Neural crest cell (in vitro differentiated cells): Measurements from ENCODE around the gene HIRA. TPM values are rescaled to one million over a fixed set of nuclear protein-coding genes. Genes with fewer than 3 reads are reported as not detected.

Experiments used
- DNase-seq: peaks from one replicate; pipeline ENCODE4 v3.0.0; 2021; ENCODE audit warnings: low read depth, mixed read lengths, low spot score
- H3K27ac Mint-ChIP-seq: one replicate; pipeline ENCODE4 v1.8.0; 2021; ENCODE audit warnings: mild to moderate bottlenecking, mixed read lengths; ENCODE audit not compliant: unreplicated experiment
- H3K27me3 Mint-ChIP-seq: 2 replicates; pipeline ENCODE4 v1.8.0; 2021; ENCODE audit warnings: low read depth, mild to moderate bottlenecking, mixed read lengths
- H3K36me3 Mint-ChIP-seq: 2 replicates; pipeline ENCODE4 v1.8.0; 2021; ENCODE audit warnings: low read depth, mild to moderate bottlenecking, mixed read lengths
- H3K4me1 Mint-ChIP-seq: 2 replicates; pipeline ENCODE4 v1.8.0; 2021; ENCODE audit warnings: mixed read lengths
- H3K4me3 Mint-ChIP-seq: one replicate; pipeline ENCODE4 v1.8.0; 2021; ENCODE audit warnings: mild to moderate bottlenecking, mixed read lengths
- H3K9me3 Mint-ChIP-seq: 2 replicates; pipeline ENCODE4 v1.8.0; 2021; ENCODE audit warnings: mixed read lengths
- total RNA-seq: library from RNA; stranded (reverse); gene quantifications from 2 replicates; pipeline ENCODE4 v1.2.1, GENCODE V29; 2021
- TF ChIP-seq, protein P1 (sequence below): fragments of 200-600 bp; sonication (generic); conservative IDR thresholded peaks from 2 replicates; pipeline ENCODE4 v1.5.0; 2021; ENCODE audit warnings: antibody characterized with exemption, mild to moderate bottlenecking

Gene HIRA
- total RNA-seq, 1 donor from 2014 or later, result 57.1 TPM

- TF ChIP-seq, protein P1, sequence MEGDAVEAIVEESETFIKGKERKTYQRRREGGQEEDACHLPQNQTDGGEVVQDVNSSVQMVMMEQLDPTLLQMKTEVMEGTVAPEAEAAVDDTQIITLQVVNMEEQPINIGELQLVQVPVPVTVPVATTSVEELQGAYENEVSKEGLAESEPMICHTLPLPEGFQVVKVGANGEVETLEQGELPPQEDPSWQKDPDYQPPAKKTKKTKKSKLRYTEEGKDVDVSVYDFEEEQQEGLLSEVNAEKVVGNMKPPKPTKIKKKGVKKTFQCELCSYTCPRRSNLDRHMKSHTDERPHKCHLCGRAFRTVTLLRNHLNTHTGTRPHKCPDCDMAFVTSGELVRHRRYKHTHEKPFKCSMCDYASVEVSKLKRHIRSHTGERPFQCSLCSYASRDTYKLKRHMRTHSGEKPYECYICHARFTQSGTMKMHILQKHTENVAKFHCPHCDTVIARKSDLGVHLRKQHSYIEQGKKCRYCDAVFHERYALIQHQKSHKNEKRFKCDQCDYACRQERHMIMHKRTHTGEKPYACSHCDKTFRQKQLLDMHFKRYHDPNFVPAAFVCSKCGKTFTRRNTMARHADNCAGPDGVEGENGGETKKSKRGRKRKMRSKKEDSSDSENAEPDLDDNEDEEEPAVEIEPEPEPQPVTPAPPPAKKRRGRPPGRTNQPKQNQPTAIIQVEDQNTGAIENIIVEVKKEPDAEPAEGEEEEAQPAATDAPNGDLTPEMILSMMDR, result no peak
- Mint-ChIP-seq H3K9me3 (no peaks in the 10 kb centered on the region), H3K4me3 (peak overlapping the region; percentile 97), H3K27ac (peak overlapping the region; percentile 95), H3K27me3 (peaks cover 22% of the 10 kb centered on the region), H3K36me3 (no peaks in the 10 kb centered on the region), H3K4me1 (peaks cover 29% of the 10 kb centered on the region)
- no peak for DNase-seq
These were observed 138.9 kb downstream of the HIRA start for GRCh38 chr22:19292458-19293230.

- Mint-ChIP-seq H3K4me3 (peak within 1 kb of the TSS; percentile 97), H3K27ac (peak within 1 kb of the TSS; percentile 95), H3K9me3 (no peaks in the 10 kb centered on the region), H3K36me3 (no peaks in the 10 kb centered on the region), H3K4me1 (peaks cover 29% of the 10 kb centered on the region), H3K27me3 (peaks cover 22% of the 10 kb centered on the region)
- DNase-seq, result peak; percentile 81
- TF ChIP-seq, protein P1, result no peak
These were observed 139.7 kb downstream of the HIRA start, which contains the start of gene CLTCL1 for GRCh38 chr22:19291580-19292457. Gene CLTCL1 (minus strand): TSS chr22:19291719. CDS start chr22:19291641, 78 bp downstream.

DNA sequence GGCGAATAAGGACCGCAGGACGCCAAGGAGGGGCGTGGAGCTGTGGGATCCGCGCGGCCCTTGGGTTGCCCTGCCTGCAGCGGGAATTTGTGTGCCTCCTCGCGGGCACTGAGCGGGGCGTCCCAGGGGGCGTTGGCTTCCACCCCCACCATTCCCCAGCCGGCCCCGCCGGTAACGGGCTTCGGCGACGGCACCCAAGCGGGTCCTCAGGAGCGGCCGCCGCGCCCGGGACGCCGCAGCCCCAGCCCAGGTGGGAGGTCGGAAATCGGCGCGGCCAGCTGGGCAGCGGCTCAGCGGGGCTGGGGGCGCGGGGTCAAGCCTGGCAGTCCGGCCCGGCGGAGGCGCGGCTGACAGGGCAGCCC, 140.3 kb downstream of the HIRA start:
- no peak overlapping the region for H3K27ac Mint-ChIP-seq
- TF ChIP-seq, protein P1, result no peak
- H3K4me3 Mint-ChIP-seq, result peak overlapping the region; percentile 92
- peaks cover 29% of the 10 kb centered on the region for H3K4me1 Mint-ChIP-seq
- peaks cover 22% of the 10 kb centered on the region for H3K27me3 Mint-ChIP-seq
- peak; percentile 29 for DNase-seq
- no peaks in the 10 kb centered on the region for H3K9me3 Mint-ChIP-seq
- H3K36me3 Mint-ChIP-seq, result no peaks in the 10 kb centered on the region

GRCh38 chr22:19290400-19291217, 140.9 kb downstream of the HIRA start:
- H3K36me3 Mint-ChIP-seq, result no peaks in the 10 kb centered on the region
- H3K4me3 Mint-ChIP-seq, result peak overlapping the region; percentile 92
- H3K9me3 Mint-ChIP-seq, result no peaks in the 10 kb centered on the region
- DNase-seq, result no peak
- H3K4me1 Mint-ChIP-seq, result peaks cover 29% of the 10 kb centered on the region
- TF ChIP-seq, protein P1, result no peak
- peaks cover 22% of the 10 kb centered on the region for H3K27me3 Mint-ChIP-seq
- H3K27ac Mint-ChIP-seq, result no peak overlapping the region
